Astrocyte (in vitro differentiated cells and primary cell): Measurements from ENCODE around the gene HEATR9.

Experiments
- EZH2 ChIP-seq: IDR thresholded peaks from 2 replicates; pipeline ENCODE4 v1.6.1; 2012; ENCODE audit warnings: mild to moderate bottlenecking, low read length, inconsistent platforms; ENCODE audit not compliant: insufficient read depth
- TF ChIP-seq, protein P1 (sequence below): IDR thresholded peaks from 2 replicates; pipeline ENCODE4 v1.5.1; 2011; ENCODE audit warnings: low read depth, mild to moderate bottlenecking, inconsistent platforms, low read length, moderate library complexity; ENCODE audit not compliant: insufficient read depth

DNA sequence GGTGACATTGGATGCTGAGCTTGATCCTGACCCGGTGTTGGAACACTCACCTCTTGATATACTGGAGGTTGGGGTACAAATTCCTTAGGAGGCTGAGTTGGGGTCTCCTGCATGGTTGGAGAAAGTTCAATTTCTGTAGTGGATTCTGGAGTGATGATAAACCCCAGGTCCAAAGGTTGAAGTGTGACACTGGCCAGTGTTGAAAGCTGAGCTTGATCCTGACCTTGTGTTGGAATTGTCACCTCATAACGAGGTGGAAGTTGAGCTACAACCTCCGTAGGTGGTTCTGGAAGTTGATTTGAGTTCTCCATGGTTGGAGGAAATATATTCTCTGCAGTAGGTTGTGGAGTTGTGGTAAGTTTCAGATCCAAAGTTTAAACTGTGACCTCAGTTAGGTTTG is 40.7 kb upstream of the HEATR9 start:
- TF ChIP-seq, protein P1, sequence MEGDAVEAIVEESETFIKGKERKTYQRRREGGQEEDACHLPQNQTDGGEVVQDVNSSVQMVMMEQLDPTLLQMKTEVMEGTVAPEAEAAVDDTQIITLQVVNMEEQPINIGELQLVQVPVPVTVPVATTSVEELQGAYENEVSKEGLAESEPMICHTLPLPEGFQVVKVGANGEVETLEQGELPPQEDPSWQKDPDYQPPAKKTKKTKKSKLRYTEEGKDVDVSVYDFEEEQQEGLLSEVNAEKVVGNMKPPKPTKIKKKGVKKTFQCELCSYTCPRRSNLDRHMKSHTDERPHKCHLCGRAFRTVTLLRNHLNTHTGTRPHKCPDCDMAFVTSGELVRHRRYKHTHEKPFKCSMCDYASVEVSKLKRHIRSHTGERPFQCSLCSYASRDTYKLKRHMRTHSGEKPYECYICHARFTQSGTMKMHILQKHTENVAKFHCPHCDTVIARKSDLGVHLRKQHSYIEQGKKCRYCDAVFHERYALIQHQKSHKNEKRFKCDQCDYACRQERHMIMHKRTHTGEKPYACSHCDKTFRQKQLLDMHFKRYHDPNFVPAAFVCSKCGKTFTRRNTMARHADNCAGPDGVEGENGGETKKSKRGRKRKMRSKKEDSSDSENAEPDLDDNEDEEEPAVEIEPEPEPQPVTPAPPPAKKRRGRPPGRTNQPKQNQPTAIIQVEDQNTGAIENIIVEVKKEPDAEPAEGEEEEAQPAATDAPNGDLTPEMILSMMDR: no peak
- no peak for TF ChIP-seq EZH2
